Measurements from ENCODE around the gene DVL1.

- no peak for TF ChIP-seq JUN (CRISPR knock-in tag; IDR thresholded peaks at IDR 0.05)
- no peak for TF ChIP-seq ZNF230 (CRISPR knock-in tag; IDR thresholded peaks at IDR 0.05)
- TF ChIP-seq TP53 (CRISPR knock-in tag; conservative IDR thresholded peaks at IDR 0.05) = no peak
These were observed 35.0 kb downstream of the DVL1 start for GRCh38 chr1:1314237-1314586.

Measured in HepG2 (cell line).